Stimulated activated CD8-positive, alpha-beta memory T cell treated with anti-CD3 and anti-CD28 coated beads, Interleukin-4, amount 100 ng/mL, for 24 hours (primary cell): Measurements from ENCODE around the gene LRRK1.

Source experiments
- DNase-seq: peaks from one replicate; pipeline ENCODE4 v3.0.0-alpha.2; 2020; ENCODE audit warnings: low read depth

LRRK1 gene

GRCh38 chr15:101044625-101045235 lies 125.6 kb downstream of the LRRK1 start:
- DNase-seq, result no peak

GRCh38 chr15:101045236-101045646 lies 126.1 kb downstream of the LRRK1 start:
- DNase-seq, result no peak

- DNase-seq, result no peak
These were observed 126.9 kb downstream of the LRRK1 start for GRCh38 chr15:101045835-101046691.

GRCh38 chr15:101046826-101047225 lies 127.7 kb downstream of the LRRK1 start:
- no peak for DNase-seq

- no peak for DNase-seq
These were observed 128.2 kb downstream of the LRRK1 start for GRCh38 chr15:101047301-101047781.

GRCh38 chr15:101048176-101048575 lies 129.0 kb downstream of the LRRK1 start:
- no peak for DNase-seq

- DNase-seq, result no peak
These were observed 129.4 kb downstream of the LRRK1 start for GRCh38 chr15:101048581-101049030.

- no peak for DNase-seq
These were observed 130.1 kb downstream of the LRRK1 start for GRCh38 chr15:101049282-101049681.

- DNase-seq, result no peak
These were observed 130.9 kb downstream of the LRRK1 start for GRCh38 chr15:101049856-101050622.

GRCh38 chr15:101050623-101051290 lies 131.6 kb downstream of the LRRK1 start:
- no peak for DNase-seq

GRCh38 chr15:101051291-101052030 lies 132.3 kb downstream of the LRRK1 start:
- no peak for DNase-seq

GRCh38 chr15:101052031-101052620 lies 133.0 kb downstream of the LRRK1 start:
- DNase-seq, result no peak

GRCh38 chr15:101052681-101053121 lies 133.5 kb downstream of the LRRK1 start:
- DNase-seq, result no peak

GRCh38 chr15:101053261-101053660 lies 134.1 kb downstream of the LRRK1 start:
- DNase-seq, result no peak

GRCh38 chr15:101054116-101054515 lies 135.0 kb downstream of the LRRK1 start:
- DNase-seq, result no peak

- DNase-seq, result no peak
These were observed 135.8 kb downstream of the LRRK1 start for GRCh38 chr15:101054991-101055390.

- DNase-seq, result no peak
These were observed 136.3 kb downstream of the LRRK1 start for GRCh38 chr15:101055411-101055810.

- DNase-seq, result no peak
These were observed 137.5 kb downstream of the LRRK1 start for GRCh38 chr15:101056366-101057334.

- no peak for DNase-seq
These were observed 138.8 kb downstream of the LRRK1 start for GRCh38 chr15:101057841-101058407.
